Suppressor macrophage (primary cell): ENCODE results near the gene NUDT8.
"Not testable (repeated sequence)": the region's sequence is repeated elsewhere in the genome, so short reads cannot be mapped to it uniquely, and the experiment has no call there.

Experiments used
- DNase-seq, 4 experiments: peaks; one replicate each; pipeline ENCODE4 v3.0.0-alpha.2; 2020 to 2022

The NUDT8 gene

GRCh38 chr11:67611704-67612587 is 17.8 kb downstream of the NUDT8 start:
- DNase-seq, result no peak

- DNase-seq, result no peak
Measured at GRCh38 chr11:67611165-67611564, 18.6 kb downstream of the NUDT8 start.

GRCh38 chr11:67610302-67610868 is 19.4 kb downstream of the NUDT8 start:
- no peak for DNase-seq

GRCh38 chr11:67609316-67609715 is 20.4 kb downstream of the NUDT8 start:
- no peak for DNase-seq

- DNase-seq, result no peak
Measured at GRCh38 chr11:67608486-67608885, 21.3 kb downstream of the NUDT8 start.

GRCh38 chr11:67607507-67607906 is 22.2 kb downstream of the NUDT8 start:
- no peak for DNase-seq

GRCh38 chr11:67606492-67607295 is 23.0 kb downstream of the NUDT8 start, which contains the start of gene NDUFV1:
TSS of gene NDUFV1 (plus strand) at chr11:67606936. CDS start at chr11:67607005, 69 bp downstream.
- peak; percentile 96 to 98 (median 97) for DNase-seq

- no peak for DNase-seq
Measured at GRCh38 chr11:67606093-67606491, 23.6 kb downstream of the NUDT8 start.

GRCh38 chr11:67605231-67606011 is 24.3 kb downstream of the NUDT8 start:
- no peak for DNase-seq

GRCh38 chr11:67604815-67605214 is 24.9 kb downstream of the NUDT8 start:
- no peak for DNase-seq

- DNase-seq, result not testable (repeated sequence)
Measured at GRCh38 chr11:67604119-67604518, 25.6 kb downstream of the NUDT8 start.

GRCh38 chr11:67601098-67601497 is 28.6 kb downstream of the NUDT8 start:
- DNase-seq, result no peak

- peak in 1 of 4 experiments; percentile 23 for DNase-seq
Measured at GRCh38 chr11:67600324-67601029, 29.3 kb downstream of the NUDT8 start.

- DNase-seq, result no peak
Measured at GRCh38 chr11:67599149-67599548, 30.6 kb downstream of the NUDT8 start.

GRCh38 chr11:67597963-67598362 is 31.8 kb downstream of the NUDT8 start:
- DNase-seq, result not testable (repeated sequence)

GRCh38 chr11:67597458-67597857 is 32.3 kb downstream of the NUDT8 start:
- not testable (repeated sequence) for DNase-seq

GRCh38 chr11:67596753-67597300 is 32.9 kb downstream of the NUDT8 start:
- no peak for DNase-seq

GRCh38 chr11:67594480-67594879 is 35.3 kb downstream of the NUDT8 start:
- no peak for DNase-seq

GRCh38 chr11:67593565-67593905 is 36.2 kb downstream of the NUDT8 start:
- DNase-seq, result no peak

GRCh38 chr11:67592880-67593564 is 36.7 kb downstream of the NUDT8 start:
- no peak for DNase-seq

GRCh38 chr11:67588899-67589415 is 40.8 kb downstream of the NUDT8 start:
- not testable (repeated sequence) for DNase-seq
